ENCODE results near the gene SMYD3. TPM values are rescaled to one million over a fixed set of nuclear protein-coding genes. Genes with fewer than 3 reads are reported as not detected.
"Not testable (repeated sequence)": the region's sequence is repeated elsewhere in the genome, so short reads cannot be mapped to it uniquely, and the experiment has no call there.

The SMYD3 gene
- total and polyA plus RNA-seq, 4 donors, result 10.5 to 40.1 (median 32.5) TPM

DNA sequence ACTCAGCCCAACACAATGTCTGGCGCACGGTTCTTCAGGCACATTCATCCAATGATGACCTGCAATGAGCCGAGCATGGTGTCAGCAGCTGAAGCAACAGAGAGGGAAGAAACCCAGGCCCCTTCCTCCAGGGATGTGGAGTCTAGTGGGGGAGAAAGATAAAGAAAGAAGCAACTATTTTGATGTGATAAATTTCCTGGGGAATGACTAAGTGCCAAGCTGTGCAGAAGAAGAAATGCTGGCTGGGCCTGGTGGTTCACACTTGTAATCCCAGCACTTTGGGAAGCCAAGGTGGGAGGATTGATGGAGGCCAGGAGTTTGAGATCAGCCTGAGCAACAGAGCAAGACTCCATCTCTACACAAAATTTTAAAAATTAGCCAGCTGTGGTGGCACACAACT lies 790.5 kb downstream of the SMYD3 start:
- no peaks in the 10 kb centered on the region for H3K36me3 ChIP-seq (ENCODE audit: control insufficient read depth in 4 of 4, insufficient read depth in 4 of 4, low read length in 4 of 4)
- H3K9ac ChIP-seq (ENCODE audit: insufficient read depth in 1 of 2, low read length in 2 of 2), result no peak overlapping the region
- H3K9me3 ChIP-seq (ENCODE audit: control insufficient read depth in 4 of 4, insufficient read depth in 3 of 4, low read length in 3 of 4), result no peaks in the 10 kb centered on the region
- H3K27ac ChIP-seq (ENCODE audit: low read depth in 1 of 2, low read length in 1 of 2), result no peak overlapping the region
- WGBS, 2 donors, result 92% methylated on average over 3 of the region's 3 CpGs
- no peak overlapping the region for H3K4me3 ChIP-seq
- TF ChIP-seq, protein P1, sequence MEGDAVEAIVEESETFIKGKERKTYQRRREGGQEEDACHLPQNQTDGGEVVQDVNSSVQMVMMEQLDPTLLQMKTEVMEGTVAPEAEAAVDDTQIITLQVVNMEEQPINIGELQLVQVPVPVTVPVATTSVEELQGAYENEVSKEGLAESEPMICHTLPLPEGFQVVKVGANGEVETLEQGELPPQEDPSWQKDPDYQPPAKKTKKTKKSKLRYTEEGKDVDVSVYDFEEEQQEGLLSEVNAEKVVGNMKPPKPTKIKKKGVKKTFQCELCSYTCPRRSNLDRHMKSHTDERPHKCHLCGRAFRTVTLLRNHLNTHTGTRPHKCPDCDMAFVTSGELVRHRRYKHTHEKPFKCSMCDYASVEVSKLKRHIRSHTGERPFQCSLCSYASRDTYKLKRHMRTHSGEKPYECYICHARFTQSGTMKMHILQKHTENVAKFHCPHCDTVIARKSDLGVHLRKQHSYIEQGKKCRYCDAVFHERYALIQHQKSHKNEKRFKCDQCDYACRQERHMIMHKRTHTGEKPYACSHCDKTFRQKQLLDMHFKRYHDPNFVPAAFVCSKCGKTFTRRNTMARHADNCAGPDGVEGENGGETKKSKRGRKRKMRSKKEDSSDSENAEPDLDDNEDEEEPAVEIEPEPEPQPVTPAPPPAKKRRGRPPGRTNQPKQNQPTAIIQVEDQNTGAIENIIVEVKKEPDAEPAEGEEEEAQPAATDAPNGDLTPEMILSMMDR (IDR thresholded peaks at IDR 0.05; ENCODE audit: control extremely low read depth, extremely low read depth), result no peak
- H3K4me1 ChIP-seq (ENCODE audit: control insufficient read depth in 5 of 5, insufficient read depth in 5 of 5, low read length in 5 of 5), result peaks cover 0 to under 1% (median 0%) of the 10 kb centered on the region in 5 donors
- no peaks in the 10 kb centered on the region for H3K27me3 ChIP-seq (ENCODE audit: control insufficient read depth in 3 of 3, insufficient read depth in 3 of 3, low read length in 2 of 3)
- ATAC-seq (ENCODE audit: insufficient read depth, low FRiP score), result no peak
- DNase-seq, result no peak

DNA sequence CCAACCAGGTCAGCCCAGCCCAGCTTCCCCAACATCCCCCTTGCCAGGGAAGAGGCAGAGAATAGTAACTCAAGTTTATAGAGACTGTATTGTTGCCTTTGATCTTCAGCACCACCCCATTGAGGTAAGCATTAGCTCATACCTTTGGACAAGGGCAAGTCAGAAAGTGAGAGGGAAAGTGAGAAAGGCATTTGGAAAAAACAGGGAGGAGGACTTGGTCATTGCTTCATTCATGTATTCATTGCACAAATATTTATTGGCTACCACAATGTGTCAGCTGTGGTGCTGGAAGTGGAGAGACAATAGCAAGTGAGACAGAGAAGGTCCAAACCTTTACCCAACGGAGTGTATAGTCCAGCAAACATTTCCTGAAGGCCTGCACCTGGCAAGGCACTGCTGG lies 791.1 kb downstream of the SMYD3 start:
- WGBS, 2 donors, result 65 to 80% methylated on average over 1 of the region's 1 CpG
- no peak for ATAC-seq (ENCODE audit: insufficient read depth, low FRiP score)

DNA sequence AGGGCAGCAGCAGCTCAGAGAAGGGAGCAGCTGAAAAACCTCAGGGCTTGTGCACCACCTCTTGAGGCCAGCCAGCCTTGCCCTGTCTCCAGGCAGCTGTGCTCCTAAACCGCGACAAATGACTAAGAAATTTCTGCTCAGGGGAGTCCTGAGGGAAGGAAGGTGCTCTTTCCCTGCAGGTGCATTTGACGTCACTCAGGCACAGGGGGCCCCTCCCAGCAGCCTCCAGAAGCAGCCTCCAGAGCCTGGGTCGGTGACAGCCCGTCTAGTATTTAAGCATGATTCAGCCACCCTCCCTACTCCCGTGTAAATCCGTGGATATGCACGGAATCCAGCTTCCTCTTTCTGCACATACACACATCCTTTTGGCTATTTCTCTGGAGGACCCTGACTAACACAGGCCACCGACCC lies 791.8 kb downstream of the SMYD3 start:
- Histone ChIP-seq H3K4me1 (ENCODE audit: control insufficient read depth in 5 of 5, insufficient read depth in 5 of 5, low read length in 5 of 5) (peaks cover 0 to 2% (median 0%) of the 10 kb centered on the region in 5 donors), H3K36me3 (ENCODE audit: control insufficient read depth in 4 of 4, insufficient read depth in 4 of 4, low read length in 4 of 4) (no peaks in the 10 kb centered on the region), H3K27ac (ENCODE audit: low read depth in 1 of 2, low read length in 1 of 2) (no peak overlapping the region), H3K27me3 (ENCODE audit: control insufficient read depth in 3 of 3, insufficient read depth in 3 of 3, low read length in 2 of 3) (no peaks in the 10 kb centered on the region), H3K9ac (ENCODE audit: insufficient read depth in 1 of 2, low read length in 2 of 2) (no peak overlapping the region), H3K4me3 (no peak overlapping the region), H3K9me3 (ENCODE audit: control insufficient read depth in 4 of 4, insufficient read depth in 3 of 4, low read length in 3 of 4) (no peaks in the 10 kb centered on the region)
- ATAC-seq (ENCODE audit: insufficient read depth, low FRiP score) (no peak), DNase-seq (no peak)
- TF ChIP-seq, protein P1 (IDR thresholded peaks at IDR 0.05; ENCODE audit: control extremely low read depth, extremely low read depth), result no peak
- 48 to 55% methylated on average over 9 of the region's 9 CpGs for WGBS, 2 donors

More for the DNA sequence above, 791.1 kb downstream of the SMYD3 start:
- Histone ChIP-seq H3K36me3 (ENCODE audit: control insufficient read depth in 4 of 4, insufficient read depth in 4 of 4, low read length in 4 of 4) (no peaks in the 10 kb centered on the region), H3K27me3 (ENCODE audit: control insufficient read depth in 3 of 3, insufficient read depth in 3 of 3, low read length in 2 of 3) (no peaks in the 10 kb centered on the region), H3K27ac (ENCODE audit: low read depth in 1 of 2, low read length in 1 of 2) (no peak overlapping the region), H3K4me1 (ENCODE audit: control insufficient read depth in 5 of 5, insufficient read depth in 5 of 5, low read length in 5 of 5) (peaks cover 0 to 2% (median 0%) of the 10 kb centered on the region in 5 donors), H3K9ac (ENCODE audit: insufficient read depth in 1 of 2, low read length in 2 of 2) (no peak overlapping the region), H3K4me3 (no peak overlapping the region), H3K9me3 (ENCODE audit: control insufficient read depth in 4 of 4, insufficient read depth in 3 of 4, low read length in 3 of 4) (no peaks in the 10 kb centered on the region)
- TF ChIP-seq, protein P1 (IDR thresholded peaks at IDR 0.05; ENCODE audit: control extremely low read depth, extremely low read depth), result no peak
- DNase-seq, result no peak

DNA sequence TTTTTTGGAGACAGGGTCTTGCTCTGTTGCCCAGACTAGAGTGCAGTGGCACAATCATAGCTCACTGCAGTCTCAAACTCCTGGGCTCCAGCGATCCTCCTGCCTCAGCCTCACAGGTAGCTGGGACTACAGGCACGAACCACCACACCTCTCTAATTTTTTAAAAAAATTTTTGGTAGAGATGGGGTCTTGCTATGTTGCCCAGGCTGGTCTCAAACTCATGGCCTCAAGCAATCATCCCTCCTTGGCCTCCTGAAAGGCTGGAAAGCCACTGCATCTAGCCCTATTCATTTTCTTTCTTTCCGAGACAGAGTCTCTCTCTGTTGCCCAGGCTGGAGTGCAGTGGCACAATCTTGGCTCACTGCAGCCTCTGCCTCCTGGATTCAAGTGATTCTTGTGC lies 793.1 kb downstream of the SMYD3 start:
- not testable (repeated sequence) for ATAC-seq (ENCODE audit: insufficient read depth, low FRiP score); H3K4me3 ChIP-seq; H3K9ac ChIP-seq (ENCODE audit: insufficient read depth in 1 of 2, low read length in 2 of 2); H3K27me3 ChIP-seq (ENCODE audit: control insufficient read depth in 3 of 3, insufficient read depth in 3 of 3, low read length in 2 of 3); H3K36me3 ChIP-seq (ENCODE audit: control insufficient read depth in 4 of 4, insufficient read depth in 4 of 4, low read length in 4 of 4); H3K9me3 ChIP-seq (ENCODE audit: control insufficient read depth in 4 of 4, insufficient read depth in 3 of 4, low read length in 3 of 4); H3K27ac ChIP-seq (ENCODE audit: low read depth in 1 of 2, low read length in 1 of 2); DNase-seq; H3K4me1 ChIP-seq (ENCODE audit: control insufficient read depth in 5 of 5, insufficient read depth in 5 of 5, low read length in 5 of 5)
- 90 to 92% methylated on average over 3 of the region's 3 CpGs for WGBS, 2 donors
